Tibial nerve (tissue), 3 donors: ENCODE data around the gene TENM3.

Source experiments
- POLR2A ChIP-seq, 2 donors: fragments of 450-650 bp; IDR thresholded peaks; one replicate each; pipeline ENCODE4 v1.6.1; 2017; ENCODE audit warnings: antibody characterized with exemption in 2 of 2, mild to moderate bottlenecking in 2 of 2, moderate library complexity in 2 of 2
- TF ChIP-seq, protein P1 (sequence below), 5 experiments: fragments of 200-600 bp in 3 of 5; fragments of 450-650 bp in 2 of 5; sonication (generic) in 3 of 5; IDR thresholded peaks; one replicate each; pipeline ENCODE4 v1.5.1; 2016 to 2019; ENCODE audit warnings: antibody characterized with exemption in 5 of 5, mild to moderate bottlenecking in 3 of 5, moderate library complexity in 2 of 5

DNA sequence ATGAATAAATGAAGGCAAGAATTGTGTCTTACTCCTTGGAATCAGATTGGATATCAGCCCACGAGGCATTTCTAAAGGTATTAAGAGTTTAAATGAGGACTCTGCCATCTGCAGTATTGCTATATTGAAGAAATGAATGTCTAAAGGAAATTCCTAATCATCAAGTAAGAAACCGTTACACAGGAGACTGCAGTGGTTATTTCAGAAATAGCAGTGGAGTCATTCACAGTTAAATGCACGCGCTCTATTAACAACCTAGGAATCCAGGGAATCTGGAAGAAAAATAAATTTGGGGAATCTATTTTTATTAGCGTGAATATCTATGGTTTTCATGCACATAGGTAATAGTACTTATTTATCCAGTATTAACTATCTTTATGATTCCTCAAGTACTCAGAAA, 334.2 kb downstream of the TENM3 start:
- no peak for TF ChIP-seq POLR2A (IDR thresholded peaks at IDR 0.05)
- TF ChIP-seq, protein P1, sequence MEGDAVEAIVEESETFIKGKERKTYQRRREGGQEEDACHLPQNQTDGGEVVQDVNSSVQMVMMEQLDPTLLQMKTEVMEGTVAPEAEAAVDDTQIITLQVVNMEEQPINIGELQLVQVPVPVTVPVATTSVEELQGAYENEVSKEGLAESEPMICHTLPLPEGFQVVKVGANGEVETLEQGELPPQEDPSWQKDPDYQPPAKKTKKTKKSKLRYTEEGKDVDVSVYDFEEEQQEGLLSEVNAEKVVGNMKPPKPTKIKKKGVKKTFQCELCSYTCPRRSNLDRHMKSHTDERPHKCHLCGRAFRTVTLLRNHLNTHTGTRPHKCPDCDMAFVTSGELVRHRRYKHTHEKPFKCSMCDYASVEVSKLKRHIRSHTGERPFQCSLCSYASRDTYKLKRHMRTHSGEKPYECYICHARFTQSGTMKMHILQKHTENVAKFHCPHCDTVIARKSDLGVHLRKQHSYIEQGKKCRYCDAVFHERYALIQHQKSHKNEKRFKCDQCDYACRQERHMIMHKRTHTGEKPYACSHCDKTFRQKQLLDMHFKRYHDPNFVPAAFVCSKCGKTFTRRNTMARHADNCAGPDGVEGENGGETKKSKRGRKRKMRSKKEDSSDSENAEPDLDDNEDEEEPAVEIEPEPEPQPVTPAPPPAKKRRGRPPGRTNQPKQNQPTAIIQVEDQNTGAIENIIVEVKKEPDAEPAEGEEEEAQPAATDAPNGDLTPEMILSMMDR (IDR thresholded peaks at IDR 0.05): no peak
